Activated CD4-positive, CD25-positive, alpha-beta regulatory T cell treated with anti-CD3 and anti-CD28 coated beads, Interleukin-2, amount 50 U/mL, for 72 hours (primary cell): ENCODE measurements around the gene FAM193A.
"Not testable (repeated sequence)": the region's sequence is repeated elsewhere in the genome, so short reads cannot be mapped to it uniquely, and the experiment has no call there.

Experiments used
- DNase-seq: peaks from one replicate; pipeline ENCODE4 v3.0.0; 2021

FAM193A gene

GRCh38 chr4:2698504-2698903 is 162.1 kb downstream of the FAM193A start:
- no peak for DNase-seq

- DNase-seq: no peak
Observed at GRCh38 chr4:2698951-2699505, 162.6 kb downstream of the FAM193A start.

GRCh38 chr4:2699534-2699933 is 163.1 kb downstream of the FAM193A start:
- no peak for DNase-seq

GRCh38 chr4:2700031-2700430 is 163.6 kb downstream of the FAM193A start:
- no peak for DNase-seq

GRCh38 chr4:2702361-2702760 is 165.9 kb downstream of the FAM193A start:
- DNase-seq: no peak

GRCh38 chr4:2702770-2703169 is 166.3 kb downstream of the FAM193A start:
- no peak for DNase-seq

GRCh38 chr4:2712261-2712842 is 175.9 kb downstream of the FAM193A start:
- no peak for DNase-seq

GRCh38 chr4:2713337-2713736 is 176.9 kb downstream of the FAM193A start:
- DNase-seq: no peak

- DNase-seq: no peak
Observed at GRCh38 chr4:2714061-2714770, 177.8 kb downstream of the FAM193A start.

GRCh38 chr4:2714918-2715317 is 178.5 kb downstream of the FAM193A start:
- DNase-seq: no peak

- DNase-seq: no peak
Observed at GRCh38 chr4:2715426-2715825, 179.0 kb downstream of the FAM193A start.

- no peak for DNase-seq
Observed at GRCh38 chr4:2716236-2716635, 179.8 kb downstream of the FAM193A start.

- no peak for DNase-seq
Observed at GRCh38 chr4:2721586-2721985, 185.1 kb downstream of the FAM193A start.

- DNase-seq: no peak
Observed at GRCh38 chr4:2722033-2722432, 185.6 kb downstream of the FAM193A start.

GRCh38 chr4:2723751-2724150 is 187.3 kb downstream of the FAM193A start:
- no peak for DNase-seq

- DNase-seq: no peak
Observed at GRCh38 chr4:2725380-2725779, 188.9 kb downstream of the FAM193A start.

- DNase-seq: not testable (repeated sequence)
Observed at GRCh38 chr4:2726881-2727280, 190.4 kb downstream of the FAM193A start.

- no peak for DNase-seq
Observed at GRCh38 chr4:2728221-2728620, 191.8 kb downstream of the FAM193A start.

- no peak for DNase-seq
Observed at GRCh38 chr4:2728806-2729532, 192.5 kb downstream of the FAM193A start.

GRCh38 chr4:2729533-2729875 is 193.1 kb downstream of the FAM193A start:
- no peak for DNase-seq

GRCh38 chr4:2731907-2732317 is 195.5 kb downstream of the FAM193A start:
- DNase-seq: no peak

GRCh38 chr4:2732526-2732925 is 196.1 kb downstream of the FAM193A start:
- no peak for DNase-seq

GRCh38 chr4:2733001-2733843 is 196.8 kb downstream of the FAM193A start:
- DNase-seq: no peak
